Measurements from ENCODE around the gene AGBL1.

AGBL1 gene

DNA sequence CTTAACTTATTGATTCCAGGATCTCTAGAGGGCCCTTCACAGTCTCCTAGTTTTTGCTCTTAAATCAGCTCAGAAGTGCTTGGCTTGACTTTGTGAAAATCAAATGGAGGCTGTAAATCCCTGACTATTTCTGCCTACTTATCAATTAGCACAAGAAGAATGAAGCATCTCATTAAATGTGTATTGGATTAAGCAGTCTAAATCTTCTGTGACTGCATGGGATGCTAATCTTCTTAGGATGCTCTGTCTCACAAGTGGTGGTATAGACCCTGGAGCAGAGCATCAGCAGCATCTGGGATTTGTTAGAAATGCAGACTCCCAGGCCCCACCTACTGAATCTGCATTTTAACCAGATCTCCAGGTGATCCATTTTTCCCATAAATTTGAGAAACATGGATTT, 488.7 kb downstream of the AGBL1 start:
- TF ChIP-seq, protein P1, sequence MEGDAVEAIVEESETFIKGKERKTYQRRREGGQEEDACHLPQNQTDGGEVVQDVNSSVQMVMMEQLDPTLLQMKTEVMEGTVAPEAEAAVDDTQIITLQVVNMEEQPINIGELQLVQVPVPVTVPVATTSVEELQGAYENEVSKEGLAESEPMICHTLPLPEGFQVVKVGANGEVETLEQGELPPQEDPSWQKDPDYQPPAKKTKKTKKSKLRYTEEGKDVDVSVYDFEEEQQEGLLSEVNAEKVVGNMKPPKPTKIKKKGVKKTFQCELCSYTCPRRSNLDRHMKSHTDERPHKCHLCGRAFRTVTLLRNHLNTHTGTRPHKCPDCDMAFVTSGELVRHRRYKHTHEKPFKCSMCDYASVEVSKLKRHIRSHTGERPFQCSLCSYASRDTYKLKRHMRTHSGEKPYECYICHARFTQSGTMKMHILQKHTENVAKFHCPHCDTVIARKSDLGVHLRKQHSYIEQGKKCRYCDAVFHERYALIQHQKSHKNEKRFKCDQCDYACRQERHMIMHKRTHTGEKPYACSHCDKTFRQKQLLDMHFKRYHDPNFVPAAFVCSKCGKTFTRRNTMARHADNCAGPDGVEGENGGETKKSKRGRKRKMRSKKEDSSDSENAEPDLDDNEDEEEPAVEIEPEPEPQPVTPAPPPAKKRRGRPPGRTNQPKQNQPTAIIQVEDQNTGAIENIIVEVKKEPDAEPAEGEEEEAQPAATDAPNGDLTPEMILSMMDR (IDR thresholded peaks at IDR 0.05; ENCODE audit: low read depth, low read length) = no peak

DNA sequence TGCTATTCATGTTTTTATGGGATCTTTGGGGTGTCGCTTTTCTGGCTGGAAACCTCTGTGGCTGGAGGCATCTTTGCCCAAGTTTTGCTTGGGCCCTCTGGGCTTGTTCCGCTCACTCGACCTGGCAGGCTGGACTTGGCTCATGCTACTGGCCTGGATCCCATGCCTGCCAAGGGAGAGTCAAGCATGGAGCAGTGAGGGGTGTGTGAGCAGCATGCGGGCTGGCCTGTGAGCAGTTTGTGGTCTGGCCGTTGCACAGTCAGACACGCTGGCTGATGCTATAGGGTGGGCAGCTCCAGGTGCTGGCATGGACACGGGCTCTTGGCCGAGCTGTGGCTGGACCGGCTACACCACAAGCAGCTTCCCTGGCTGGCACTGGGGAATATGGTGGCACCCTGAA, 491.1 kb downstream of the AGBL1 start:
- H3K4me3 ChIP-seq (ENCODE audit: low read depth, low read length) = no peak overlapping the region
- TF ChIP-seq, protein P1 (IDR thresholded peaks at IDR 0.05; ENCODE audit: low read depth, low read length) = no peak

More for the DNA sequence above, 488.7 kb downstream of the AGBL1 start:
- H3K4me3 ChIP-seq (ENCODE audit: low read depth, low read length) = no peak overlapping the region

DNA sequence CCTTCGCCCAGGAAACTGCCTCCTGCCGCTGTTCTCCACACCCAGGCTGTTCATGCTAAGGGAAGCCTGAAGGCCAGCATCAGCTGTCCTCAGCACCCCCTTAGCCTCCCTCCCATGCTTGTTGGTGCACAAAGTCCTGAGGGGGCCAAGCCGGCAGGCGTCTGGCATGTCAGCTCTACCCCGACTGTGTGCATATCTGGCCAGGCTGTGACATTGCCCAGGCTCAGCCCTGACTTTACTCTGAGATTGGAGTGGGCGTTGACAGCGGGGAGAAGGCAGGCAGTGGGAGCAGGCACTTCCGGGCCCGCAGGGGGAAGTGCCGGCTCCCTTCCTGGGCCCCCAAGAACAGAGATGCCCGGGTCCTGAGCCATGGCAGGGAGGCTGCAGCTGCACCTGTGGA, 492.2 kb downstream of the AGBL1 start:
- TF ChIP-seq, protein P1 (IDR thresholded peaks at IDR 0.05; ENCODE audit: low read depth, low read length) = no peak
- no peak overlapping the region for H3K4me3 ChIP-seq (ENCODE audit: low read depth, low read length)

DNA sequence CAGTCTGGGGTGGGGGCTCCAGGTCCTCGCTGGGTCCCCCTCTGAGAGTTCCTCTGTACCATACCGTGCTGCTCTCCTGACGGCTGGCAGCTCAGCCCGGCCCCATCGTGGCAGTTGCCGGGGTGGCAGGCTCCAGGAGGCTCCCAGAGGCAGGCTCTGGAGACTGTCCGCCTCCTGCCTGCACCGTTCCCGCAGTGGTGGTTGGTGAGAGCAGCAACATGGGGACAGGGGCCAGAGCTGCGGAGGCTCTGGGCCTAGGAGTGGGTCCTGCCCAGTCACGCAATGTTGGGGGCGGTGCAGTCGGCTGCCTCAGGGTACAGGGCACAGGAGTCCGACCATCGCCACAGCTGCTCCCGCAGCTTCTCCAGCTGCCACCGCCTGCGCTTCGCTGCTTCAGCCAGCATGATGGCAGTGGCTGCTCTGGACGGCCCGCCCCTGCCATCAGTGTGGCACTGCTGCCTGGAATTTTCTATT, 492.7 kb downstream of the AGBL1 start:
- no peak overlapping the region for H3K4me3 ChIP-seq (ENCODE audit: low read depth, low read length)
- TF ChIP-seq, protein P1 (IDR thresholded peaks at IDR 0.05; ENCODE audit: low read depth, low read length) = no peak

DNA sequence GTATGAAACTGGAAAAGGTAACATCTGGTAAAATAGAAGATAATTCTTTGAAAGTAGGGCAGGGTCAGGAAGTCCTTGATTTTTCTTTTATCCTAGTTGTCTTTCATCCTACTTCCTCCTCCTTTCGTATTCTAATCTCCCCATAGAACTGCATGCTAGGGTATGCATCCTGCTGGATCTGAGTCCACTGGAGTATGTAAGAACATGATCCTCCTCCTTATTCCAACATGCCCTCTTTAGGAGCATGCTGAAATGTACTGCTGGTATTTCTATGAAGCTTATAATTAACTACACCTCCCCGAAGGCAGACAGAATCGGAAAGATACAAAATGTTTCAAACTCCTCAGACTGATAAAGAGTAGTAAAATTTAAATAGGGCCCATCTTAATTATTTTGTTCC, 493.8 kb downstream of the AGBL1 start:
- TF ChIP-seq, protein P1 (IDR thresholded peaks at IDR 0.05; ENCODE audit: low read depth, low read length) = no peak
- no peak overlapping the region for H3K4me3 ChIP-seq (ENCODE audit: low read depth, low read length)

DNA sequence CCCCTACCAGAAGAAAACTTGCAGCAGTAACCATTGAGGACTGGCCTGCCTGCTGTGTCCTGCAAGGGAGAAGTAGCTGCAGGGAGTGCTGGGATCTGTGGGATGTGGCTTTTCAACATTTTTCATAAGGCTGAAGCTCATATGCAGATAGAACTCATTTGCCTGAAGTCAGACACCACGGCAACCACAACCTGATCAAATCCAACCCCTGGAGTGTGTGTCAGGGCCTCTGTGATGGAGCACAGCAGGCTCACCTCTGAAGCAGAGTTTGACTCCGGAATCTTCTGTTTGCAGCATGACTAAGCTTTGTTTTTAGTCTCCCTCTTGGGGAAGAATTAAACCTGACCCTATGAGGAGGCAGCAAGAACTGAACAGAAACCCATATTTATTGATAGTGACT, 508.7 kb downstream of the AGBL1 start:
- H3K4me3 ChIP-seq (ENCODE audit: low read depth, low read length) = no peak overlapping the region
- TF ChIP-seq, protein P1 (IDR thresholded peaks at IDR 0.05; ENCODE audit: low read depth, low read length) = no peak

DNA sequence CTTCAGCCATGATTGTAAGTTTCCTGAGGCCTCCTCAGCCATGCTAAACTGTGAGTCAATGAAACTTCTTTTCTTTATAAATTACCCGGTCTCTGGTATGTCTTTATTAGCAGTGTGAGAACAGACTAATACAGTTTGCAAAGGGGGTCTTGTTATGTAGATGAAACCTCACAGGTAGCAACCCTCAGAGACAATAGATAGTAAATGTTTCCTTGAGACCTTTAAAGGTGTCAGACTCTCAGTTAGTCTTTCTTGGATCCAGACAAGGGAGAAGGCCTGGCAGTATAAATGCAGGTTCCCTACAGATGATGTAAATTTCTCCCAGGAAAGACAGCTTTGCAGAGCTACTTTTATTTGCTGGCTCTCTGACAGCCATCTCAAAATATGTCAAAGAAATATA, 510.8 kb downstream of the AGBL1 start:
- TF ChIP-seq, protein P1 (IDR thresholded peaks at IDR 0.05; ENCODE audit: low read depth, low read length) = no peak
- no peak overlapping the region for H3K4me3 ChIP-seq (ENCODE audit: low read depth, low read length)

All from WI38 (cell line).